Immature natural killer cell (primary cell): ENCODE measurements around the gene RAB34. TPM values are rescaled to one million over a fixed set of nuclear protein-coding genes. Genes with fewer than 3 reads are reported as not detected.
A peak's percentile ranks its signal among the peaks of the same experiment; 100 is the strongest.

Source experiments
- DNase-seq, 3 donors: peaks; one replicate each; pipeline ENCODE4 v3.0.0; 2022; ENCODE audit warnings: mixed read lengths in 1 of 3
- H3K27ac Mint-ChIP-seq, 6 donors: one replicate each; pipeline ENCODE4 v1.8.0; 2020; ENCODE audit warnings: mixed read lengths in 6 of 6, mild to moderate bottlenecking in 5 of 6, inconsistent platforms in 4 of 6, moderate library complexity in 3 of 6
- H3K27me3 Mint-ChIP-seq, 3 donors: one replicate each; pipeline ENCODE4 v1.8.0; 2020 to 2021; ENCODE audit warnings: low read depth in 3 of 3, mild to moderate bottlenecking in 3 of 3, mixed read lengths in 3 of 3, moderate library complexity in 3 of 3, inconsistent platforms in 1 of 3
- H3K36me3 Mint-ChIP-seq, 3 donors: one replicate each; pipeline ENCODE4 v1.8.0; 2020; ENCODE audit warnings: mixed read lengths in 3 of 3, inconsistent platforms in 2 of 3, mild to moderate bottlenecking in 2 of 3
- H3K4me1 Mint-ChIP-seq, 2 donors: one replicate each; pipeline ENCODE4 v1.8.0; 2020; ENCODE audit warnings: inconsistent platforms in 2 of 2, mild to moderate bottlenecking in 2 of 2, mixed read lengths in 2 of 2, moderate library complexity in 1 of 2
- H3K4me3 Mint-ChIP-seq, 5 donors: one replicate each; pipeline ENCODE4 v1.8.0; 2020; ENCODE audit warnings: mild to moderate bottlenecking in 5 of 5, mixed read lengths in 5 of 5, inconsistent platforms in 3 of 5, moderate library complexity in 3 of 5
- H3K9me3 Mint-ChIP-seq, 6 donors: one replicate each; pipeline ENCODE4 v1.8.0; 2020; ENCODE audit warnings: mild to moderate bottlenecking in 6 of 6, mixed read lengths in 6 of 6, inconsistent platforms in 4 of 6, moderate library complexity in 3 of 6
- polyA plus RNA-seq, 3 donors: library from polyadenylated mRNA; unstranded; fragments of 300-500 nt; fragmentation: Illumina TruSeq; gene quantifications; one replicate each; pipeline ENCODE4 v1.2.3, GENCODE V29; 2021

The RAB34 gene
- polyA plus RNA-seq, 3 donors from 2014 or later = 2.3 to 6.1 (median 5.3) TPM

GRCh38 chr17:28705074-28705659 is 12.5 kb downstream of the RAB34 start:
- Mint-ChIP-seq H3K4me1 (no peaks in the 10 kb centered on the region), H3K27me3 (no peaks in the 10 kb centered on the region), H3K4me3 (no peak overlapping the region), H3K9me3 (no peaks in the 10 kb centered on the region), H3K27ac (peak overlapping the region in 1 of 6 donors; percentile 56), H3K36me3 (peaks cover 7 to 23% (median 12%) of the 10 kb centered on the region in 3 donors)
- no peak for DNase-seq

DNA sequence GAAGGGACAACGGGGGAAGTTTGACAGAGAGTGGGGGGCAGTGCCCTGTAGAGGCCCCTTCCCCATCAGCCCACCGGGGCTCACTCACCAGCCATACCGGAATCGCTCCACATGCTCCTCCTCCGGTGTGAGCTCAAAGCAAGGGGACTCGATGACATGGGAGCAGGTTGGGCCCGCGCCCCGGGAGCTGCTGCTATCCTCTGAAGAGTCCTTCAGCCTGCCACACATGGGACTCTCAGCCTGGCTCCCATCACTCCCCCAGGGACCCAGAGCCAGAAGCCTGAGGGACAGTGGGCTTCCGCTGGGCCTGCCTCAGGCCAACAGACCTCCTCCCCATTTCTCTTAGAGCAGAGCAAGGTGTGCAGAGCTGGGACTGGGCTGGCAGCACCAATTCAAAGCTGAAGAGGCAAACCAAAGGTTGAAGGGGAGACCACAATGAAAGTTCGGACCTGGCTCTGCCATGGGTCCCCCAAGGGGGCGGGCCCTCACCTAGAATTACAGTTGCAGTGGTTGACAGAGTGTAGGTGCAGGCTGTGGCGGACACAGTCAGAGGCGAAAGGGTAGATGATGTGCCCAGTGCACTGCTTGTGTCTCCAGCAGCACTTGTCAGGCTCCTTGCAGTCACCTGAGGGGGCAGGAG is 13.3 kb downstream of the RAB34 start:
- peaks cover 7 to 31% (median 12%) of the 10 kb centered on the region in 3 donors for H3K36me3 Mint-ChIP-seq
- H3K9me3 Mint-ChIP-seq = no peaks in the 10 kb centered on the region
- H3K4me3 Mint-ChIP-seq = no peak overlapping the region
- peak overlapping the region in 1 of 6 donors; percentile 30 for H3K27ac Mint-ChIP-seq
- no peak for DNase-seq
- no peaks in the 10 kb centered on the region for H3K27me3 Mint-ChIP-seq
- H3K4me1 Mint-ChIP-seq = no peaks in the 10 kb centered on the region

DNA sequence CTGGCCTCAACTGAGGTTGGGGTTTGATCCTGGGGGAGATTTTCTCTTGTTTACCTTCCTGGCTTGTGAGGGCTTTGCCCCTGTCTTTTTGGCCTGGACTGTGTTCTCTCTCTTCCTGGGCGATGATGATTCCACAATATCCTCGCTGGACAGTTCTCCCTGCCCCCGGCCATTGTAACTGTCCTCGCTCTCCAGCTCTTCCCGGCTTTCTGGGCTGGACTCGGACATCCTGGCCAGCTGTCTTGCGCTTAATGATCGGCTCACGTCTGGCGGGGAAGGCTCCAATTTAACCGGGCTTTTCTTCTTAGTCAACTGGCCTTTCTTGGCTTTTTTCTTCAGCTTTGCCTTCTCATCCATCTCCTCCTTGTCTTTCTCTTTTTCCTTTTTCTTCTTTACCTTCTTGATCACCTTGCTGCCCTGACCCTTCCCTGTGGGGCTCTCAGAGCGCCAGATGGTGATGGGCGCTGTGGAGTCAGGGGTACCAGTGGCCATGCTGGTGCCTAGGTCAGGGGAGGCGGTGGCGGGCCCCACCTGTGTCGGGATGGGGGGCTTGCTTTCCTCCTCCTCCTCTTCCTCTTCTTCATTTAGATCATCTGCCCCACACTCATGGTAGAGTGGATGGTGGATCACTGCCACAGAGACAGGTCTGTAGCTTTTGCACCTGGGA is 14.0 kb downstream of the RAB34 start:
- Mint-ChIP-seq H3K4me1 (no peaks in the 10 kb centered on the region), H3K27ac (peak overlapping the region in 2 of 6 donors; percentile 30 to 43), H3K36me3 (peaks cover 7 to 32% (median 15%) of the 10 kb centered on the region in 3 donors), H3K27me3 (no peaks in the 10 kb centered on the region), H3K9me3 (no peaks in the 10 kb centered on the region), H3K4me3 (no peak overlapping the region)
- no peak for DNase-seq

GRCh38 chr17:28702752-28703150 is 14.9 kb downstream of the RAB34 start:
- Mint-ChIP-seq H3K36me3 (peaks cover 7 to 39% (median 20%) of the 10 kb centered on the region in 3 donors), H3K4me1 (no peaks in the 10 kb centered on the region), H3K4me3 (no peak overlapping the region), H3K27ac (peak overlapping the region in 1 of 6 donors; percentile 74), H3K9me3 (no peaks in the 10 kb centered on the region), H3K27me3 (peaks cover 0 to 3% (median 1%) of the 10 kb centered on the region in 3 donors)
- no peak for DNase-seq

DNA sequence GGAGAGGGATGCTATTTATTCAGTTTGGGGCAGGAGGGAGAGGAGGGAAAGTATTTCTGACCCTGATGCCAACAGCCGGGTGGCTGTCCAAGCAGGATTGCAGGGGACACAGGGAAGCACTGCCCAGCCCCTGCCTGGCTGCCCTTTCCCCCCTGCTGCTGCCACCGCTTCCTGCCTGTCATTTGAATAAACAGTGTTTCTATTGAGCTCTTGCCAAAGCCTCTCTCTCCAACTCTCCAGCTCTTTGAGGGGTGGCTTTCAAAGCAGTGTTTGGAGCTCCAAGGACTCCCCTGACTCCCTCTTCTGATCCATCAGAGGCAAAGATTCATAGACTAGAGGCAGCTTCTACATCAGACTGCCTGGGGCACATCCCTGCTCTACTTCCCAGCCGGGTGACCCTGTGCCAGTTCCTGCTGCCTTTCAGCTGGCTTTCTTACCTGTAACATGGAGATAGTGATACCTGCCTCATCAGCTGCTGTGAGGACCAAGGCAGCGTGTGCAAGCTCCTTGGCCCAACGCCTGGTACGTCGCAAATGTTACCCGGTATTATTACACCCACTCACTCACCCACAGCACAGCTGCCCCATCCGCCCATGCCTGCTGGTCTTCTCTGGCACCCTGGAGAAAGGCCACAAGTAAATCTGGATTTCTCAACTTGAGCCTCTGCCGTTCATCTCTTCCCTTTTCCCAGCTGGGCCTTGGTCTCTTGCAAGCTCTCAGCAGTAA is 15.5 kb downstream of the RAB34 start:
- Mint-ChIP-seq H3K36me3 (peaks cover 4 to 42% (median 20%) of the 10 kb centered on the region in 3 donors), H3K9me3 (no peaks in the 10 kb centered on the region), H3K27ac (peak overlapping the region in 3 of 6 donors; percentile 2 to 33 (median 18)), H3K4me1 (no peaks in the 10 kb centered on the region), H3K27me3 (peaks cover 0 to 3% (median 1%) of the 10 kb centered on the region in 3 donors), H3K4me3 (no peak overlapping the region)
- no peak for DNase-seq

GRCh38 chr17:28700830-28701492 is 16.7 kb downstream of the RAB34 start:
- Mint-ChIP-seq H3K9me3 (no peaks in the 10 kb centered on the region), H3K4me1 (no peaks in the 10 kb centered on the region), H3K4me3 (no peak overlapping the region), H3K27me3 (peaks cover 0 to 3% (median 1%) of the 10 kb centered on the region in 3 donors), H3K36me3 (peaks cover 4 to 50% (median 25%) of the 10 kb centered on the region in 3 donors), H3K27ac (peak overlapping the region in 1 of 6 donors; percentile 53)
- no peak for DNase-seq

DNA sequence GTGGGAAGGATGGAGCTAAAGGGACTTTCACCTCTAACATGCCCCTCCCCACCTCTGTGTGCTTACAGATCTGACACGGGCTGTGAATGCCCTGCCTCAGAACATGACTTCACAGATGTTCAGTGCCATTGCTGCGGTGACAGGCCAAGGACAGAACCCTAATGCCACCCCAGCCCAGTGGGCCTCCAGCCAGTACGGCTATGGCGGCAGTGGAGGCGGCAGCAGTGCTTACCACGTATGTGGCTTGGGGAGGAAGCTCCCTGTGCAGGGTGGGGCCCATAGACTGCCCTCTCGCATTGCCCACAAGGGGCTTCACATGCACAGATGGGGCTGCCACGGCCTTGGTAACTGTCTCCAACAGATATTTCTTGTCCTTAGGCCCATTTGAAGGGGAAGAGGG is 17.4 kb downstream of the RAB34 start:
- H3K27me3 Mint-ChIP-seq = peaks cover 0 to 3% (median 1%) of the 10 kb centered on the region in 3 donors
- H3K36me3 Mint-ChIP-seq = peaks cover 4 to 55% (median 26%) of the 10 kb centered on the region in 3 donors
- no peak overlapping the region for H3K27ac Mint-ChIP-seq
- no peaks in the 10 kb centered on the region for H3K9me3 Mint-ChIP-seq
- no peak for DNase-seq
- no peaks in the 10 kb centered on the region for H3K4me1 Mint-ChIP-seq
- H3K4me3 Mint-ChIP-seq = no peak overlapping the region

GRCh38 chr17:28698253-28698941 is 19.3 kb downstream of the RAB34 start:
- Mint-ChIP-seq H3K27me3 (peaks cover 0 to 3% (median 1%) of the 10 kb centered on the region in 3 donors), H3K4me1 (no peaks in the 10 kb centered on the region), H3K4me3 (no peak overlapping the region), H3K36me3 (peaks cover 15 to 68% (median 42%) of the 10 kb centered on the region in 3 donors), H3K9me3 (no peaks in the 10 kb centered on the region), H3K27ac (peak overlapping the region in 1 of 6 donors; percentile 3)
- no peak for DNase-seq

- Mint-ChIP-seq H3K4me3 (no peak overlapping the region), H3K36me3 (peaks cover 21 to 62% (median 39%) of the 10 kb centered on the region in 3 donors)
Observed at GRCh38 chr17:28693869-28694268, 23.8 kb downstream of the RAB34 start.

GRCh38 chr17:28689011-28689410 is 28.7 kb downstream of the RAB34 start:
- no peaks in the 10 kb centered on the region for H3K4me1 Mint-ChIP-seq

More at GRCh38 chr17:28693869-28694268, 23.8 kb downstream of the RAB34 start:
- H3K9me3 Mint-ChIP-seq = no peaks in the 10 kb centered on the region
- H3K27me3 Mint-ChIP-seq = peaks cover 0 to 3% (median 1%) of the 10 kb centered on the region in 3 donors
- no peak overlapping the region for H3K27ac Mint-ChIP-seq
- no peak for DNase-seq
- H3K4me1 Mint-ChIP-seq = no peaks in the 10 kb centered on the region

DNA sequence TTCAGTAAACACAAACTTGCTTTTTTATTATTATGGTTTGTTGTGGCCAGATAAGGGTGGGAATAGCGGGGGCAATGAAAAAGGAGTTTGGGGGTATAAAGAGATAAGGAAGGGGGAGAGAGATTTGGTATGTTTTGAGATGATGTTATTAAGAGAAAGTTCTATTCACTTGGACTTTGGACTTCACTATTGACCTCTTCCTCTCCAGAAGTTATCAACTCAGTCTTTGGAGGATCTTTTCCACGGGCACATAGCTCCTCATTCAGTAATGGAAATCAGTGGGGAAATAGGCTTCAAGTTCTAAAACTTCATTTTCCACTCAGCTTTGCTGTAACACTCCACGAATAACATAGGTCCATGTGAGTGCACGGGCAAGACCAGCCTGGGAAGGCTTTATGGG is 29.2 kb downstream of the RAB34 start:
- DNase-seq = no peak
- Mint-ChIP-seq H3K9me3 (no peaks in the 10 kb centered on the region), H3K4me1 (no peaks in the 10 kb centered on the region), H3K4me3 (no peak overlapping the region), H3K27me3 (no peaks in the 10 kb centered on the region), H3K36me3 (peaks cover 38 to 60% (median 40%) of the 10 kb centered on the region in 3 donors), H3K27ac (peak overlapping the region in 1 of 6 donors; percentile 13)

More at GRCh38 chr17:28689011-28689410, 28.7 kb downstream of the RAB34 start:
- no peaks in the 10 kb centered on the region for H3K27me3 Mint-ChIP-seq
- no peak overlapping the region for H3K4me3 Mint-ChIP-seq
- H3K27ac Mint-ChIP-seq = no peak overlapping the region
- no peaks in the 10 kb centered on the region for H3K9me3 Mint-ChIP-seq
- DNase-seq = no peak
- H3K36me3 Mint-ChIP-seq = peaks cover 40 to 62% (median 42%) of the 10 kb centered on the region in 3 donors

- Mint-ChIP-seq H3K4me1 (no peaks in the 10 kb centered on the region), H3K9me3 (no peaks in the 10 kb centered on the region), H3K4me3 (no peak overlapping the region), H3K27me3 (no peaks in the 10 kb centered on the region), H3K27ac (peak overlapping the region in 1 of 6 donors; percentile 24), H3K36me3 (peaks cover 39 to 73% (median 44%) of the 10 kb centered on the region in 3 donors)
- DNase-seq = no peak
Observed at GRCh38 chr17:28686296-28686695, 31.4 kb downstream of the RAB34 start.

DNA sequence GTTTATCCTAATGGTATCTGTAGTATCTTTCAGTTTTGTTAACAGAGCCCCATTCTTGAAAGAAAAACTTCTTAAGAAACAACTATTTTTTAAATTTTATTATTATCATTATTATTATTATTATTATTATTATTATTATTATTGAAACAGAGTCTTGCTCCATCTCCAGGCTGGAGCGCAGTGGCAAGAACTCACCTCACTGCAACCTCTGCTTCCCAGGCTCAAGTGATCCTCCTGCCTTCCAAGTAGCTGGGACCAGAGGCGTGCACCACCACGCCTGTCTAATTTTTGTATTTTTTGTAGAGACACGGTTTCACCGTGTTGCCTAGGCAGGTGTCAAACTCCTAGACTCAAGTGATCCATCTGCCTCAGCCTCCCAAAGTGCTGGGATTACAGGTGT is 32.3 kb downstream of the RAB34 start:
- H3K4me1 Mint-ChIP-seq = no peaks in the 10 kb centered on the region

More for the DNA sequence above, 32.3 kb downstream of the RAB34 start:
- no peaks in the 10 kb centered on the region for H3K27me3 Mint-ChIP-seq
- H3K27ac Mint-ChIP-seq = peak overlapping the region in 1 of 6 donors; percentile 64
- H3K36me3 Mint-ChIP-seq = peaks cover 39 to 73% (median 44%) of the 10 kb centered on the region in 3 donors
- DNase-seq = no peak
- no peak overlapping the region for H3K4me3 Mint-ChIP-seq
- no peaks in the 10 kb centered on the region for H3K9me3 Mint-ChIP-seq
